HepG2 (cell line): ENCODE measurements around the gene C5. TPM values are rescaled to one million over a fixed set of nuclear protein-coding genes. Genes with fewer than 3 reads are reported as not detected.

ENCODE experiments used
- ATAC-seq: fragments of 200-7000 bp; cut with Tn5 transposase; 3 replicates; pipeline ENCODE4 v1.9.1; 2020; ENCODE audit warnings: mild to moderate bottlenecking, moderate library complexity
- BruUV-seq: library from RNA; stranded (reverse); fragments of 400-500 nt; replicated peaks from 2 replicates; lab custom pipeline; 2021; lab: Mats Ljungman, UMichigan
- CTCF ChIA-PET: fragments of 300-600 bp; formaldehyde crosslinking; extraction: SDS; loops from one replicate; lab custom pipeline; 2021; ENCODE audit warnings: low total read pairs, inconsistent platforms, low intra/inter-chr PET ratio; lab: Yijun Ruan, JAX
- POLR2A ChIA-PET: fragments of 350-600 bp; sonication (Branson Sonifier 250); formaldehyde crosslinking; loops from one replicate; lab custom pipeline; 2020; ENCODE audit warnings: antibody characterized with exemption, inconsistent platforms; lab: Yijun Ruan, JAX
- DNase-seq: peaks from one replicate; pipeline ENCODE4 v3.0.0-alpha.2; 2015; ENCODE audit warnings: low spot score
- FAIRE-seq: peaks from 3 replicates; lab custom pipeline; 2011; peaks lifted over from hg19 to GRCh38; lab: Jason Lieb, UNC
- H2AFZ ChIP-seq: one replicate; pipeline ENCODE4 v1.6.1; 2011; ENCODE audit warnings: low read length, inconsistent platforms
- H3K27ac ChIP-seq: fragments of 300-600 bp; 3 replicates; pipeline ENCODE4 v1.8.0; 2011; ENCODE audit warnings: mixed run types, mild to moderate bottlenecking, mixed read lengths, low read length, inconsistent platforms; ENCODE audit not compliant: insufficient read depth; ENCODE audit errors: extremely low read length
- H3K27me3 ChIP-seq, 2 experiments: fragments of 200-600 bp in 1 of 2; 2 replicates in 1 of 2; 3 replicates in 1 of 2; pipeline versions ENCODE4 v1.6.0 to v1.8.0; 2011; ENCODE audit warnings: low read length in 2 of 2, mild to moderate bottlenecking in 2 of 2, moderate library complexity in 2 of 2, inconsistent platforms in 1 of 2; ENCODE audit not compliant: insufficient read depth in 2 of 2, control insufficient read depth in 1 of 2
- H3K36me3 ChIP-seq, 2 experiments: fragments of 200-600 bp in 1 of 2; replicated peaks in 1 of 2; 2 replicates in 1 of 2; 3 replicates in 1 of 2; pipeline versions ENCODE4 v1.5.1 to v1.8.0; 2011; ENCODE audit warnings: low read length in 2 of 2, inconsistent platforms in 1 of 2; ENCODE audit not compliant: insufficient read depth in 2 of 2, control insufficient read depth in 1 of 2
- H3K4me1 ChIP-seq: 2 replicates; pipeline ENCODE4 v1.5.1; 2012; ENCODE audit warnings: low read length, inconsistent platforms; ENCODE audit not compliant: insufficient read depth
- H3K4me2 ChIP-seq: 2 replicates; pipeline ENCODE4 v1.6.0; 2011; ENCODE audit warnings: low read depth, low read length, inconsistent platforms
- H3K4me3 ChIP-seq, 3 experiments: fragments of 200-600 bp in 1 of 3; sonication (generic), shearing (Covaris generic) in 1 of 3; replicated peaks in 1 of 3; 2 replicates each; pipeline ENCODE4 v1.5.1; 2011 to 2016; ENCODE audit warnings: low read length in 3 of 3, inconsistent platforms in 2 of 3, low read depth in 2 of 3, mild to moderate bottlenecking in 2 of 3, control low read depth in 1 of 3, mixed read lengths in 1 of 3; ENCODE audit not compliant: insufficient read depth in 1 of 3
- H3K79me2 ChIP-seq: one replicate; pipeline ENCODE4 v1.6.1; 2011; ENCODE audit warnings: low read length, inconsistent platforms; ENCODE audit not compliant: insufficient read depth
- H3K9ac ChIP-seq: 2 replicates; pipeline ENCODE4 v1.6.0; 2011; ENCODE audit warnings: mild to moderate bottlenecking, low read depth, low read length, inconsistent platforms; ENCODE audit not compliant: insufficient read depth
- H3K9me3 ChIP-seq: 2 replicates; pipeline ENCODE4 v1.5.1; 2012; ENCODE audit warnings: mild to moderate bottlenecking, low read length
- H4K20me1 ChIP-seq: 2 replicates; pipeline ENCODE4 v1.6.0; 2011; ENCODE audit warnings: inconsistent platforms, mild to moderate bottlenecking, low read length, moderate library complexity; ENCODE audit not compliant: insufficient read depth
- AKAP8 ChIP-seq: sonication (generic); formaldehyde crosslinking; IDR thresholded peaks from 2 replicates; pipeline ENCODE4 v1.5.1; 2020; ENCODE audit warnings: mild to moderate bottlenecking, missing genetic modification reagents
- DNMT3B ChIP-seq: conservative IDR thresholded peaks from 2 replicates; pipeline ENCODE4 v1.6.1; 2016; ENCODE audit warnings: missing biosample characterization, control low read depth
- HES4 ChIP-seq: sonication (generic); formaldehyde crosslinking; IDR thresholded peaks from 2 replicates; pipeline ENCODE4 v1.9.0; 2021; ENCODE audit warnings: mild to moderate bottlenecking, missing genetic modification reagents, borderline replicate concordance
- NPAS2 ChIP-seq: sonication (generic); formaldehyde crosslinking; IDR thresholded peaks from 2 replicates; pipeline ENCODE4 v1.8.0; 2022; ENCODE audit warnings: mild to moderate bottlenecking, missing genetic modification reagents, borderline replicate concordance
- PRPF4 ChIP-seq: fragments of 200-400 bp; formaldehyde crosslinking; IDR thresholded peaks from 2 replicates; pipeline ENCODE4 v1.6.1; 2016; ENCODE audit warnings: low read length, low read depth; ENCODE audit not compliant: poor library complexity, severe bottlenecking
- REXO4 ChIP-seq: sonication (generic); formaldehyde crosslinking; IDR thresholded peaks from 2 replicates; pipeline ENCODE4 v1.8.0; 2022; ENCODE audit warnings: missing genetic modification reagents, mild to moderate bottlenecking, borderline replicate concordance
- SALL1 ChIP-seq: sonication (generic); formaldehyde crosslinking; IDR thresholded peaks from 2 replicates; pipeline ENCODE4 v1.8.0; 2022; ENCODE audit warnings: mild to moderate bottlenecking, missing genetic modification reagents
- SMARCE1 ChIP-seq: fragments of 450-650 bp; IDR thresholded peaks from 2 replicates; pipeline ENCODE4 v1.6.1; 2017; ENCODE audit warnings: borderline replicate concordance
- ZNF292 ChIP-seq: sonication (generic); formaldehyde crosslinking; IDR thresholded peaks from 2 replicates; pipeline ENCODE4 v1.8.1; 2022; ENCODE audit warnings: mild to moderate bottlenecking, low read depth, missing genetic modification reagents, borderline replicate concordance
- ZNF354B ChIP-seq: sonication (generic); formaldehyde crosslinking; IDR thresholded peaks from 2 replicates; pipeline ENCODE4 v1.8.0; 2022; ENCODE audit warnings: mild to moderate bottlenecking, missing genetic modification reagents
- ZNF562 ChIP-seq: sonication (generic); formaldehyde crosslinking; IDR thresholded peaks from 2 replicates; pipeline ENCODE4 v1.8.0; 2022; ENCODE audit warnings: missing genetic modification reagents, borderline replicate concordance
- ZNF580 ChIP-seq: IDR thresholded peaks from 2 replicates; pipeline ENCODE4 v1.6.1; 2016; ENCODE audit warnings: low read depth, borderline replicate concordance
- ZNF83 ChIP-seq: sonication (generic); formaldehyde crosslinking; IDR thresholded peaks from 2 replicates; pipeline ENCODE4 v1.4.0; 2020; ENCODE audit warnings: missing genetic modification reagents, mild to moderate bottlenecking, borderline replicate concordance
- WGBS: methylation state at CpG from one replicate; pipeline ENCODE4 v1.1.6; 2017; ENCODE audit warnings: low lambda C conversion rate; 5-methylcytosine and 5-hydroxymethylcytosine counted together
- in situ Hi-C: cut with HindIII; loops from 2 replicates; pipeline ENCODE4 v1.10.0; 2017; ENCODE audit warnings: low pct_unique_long_range_greater_than_20kb; ENCODE audit not compliant: extremely low pct_ligation_motif_present
- intact Hi-C: fragments of 100-400 bp; cut with micrococcal nuclease; formaldehyde crosslinking; loops from one replicate; pipeline ENCODE4 v1.10.0; 2022; ENCODE audit not compliant: unreplicated experiment
- polyA plus RNA-seq, 8 experiments: library from polyadenylated mRNA; depleted of rRNA in 3 of 8; stranded (reverse) in 7 of 8; unstranded in 1 of 8; fragments of >200 nt; fragmentation: Illumina TruSeq in 4 of 8; extraction: Trizol in 4 of 8; gene quantifications; 2 replicates each; pipeline versions ENCODE4 v1.2.1 to v1.2.3, GENCODE V29; 2011 to 2016; ENCODE audit warnings: low read depth in 4 of 8, missing spikeins in 1 of 8, mixed read lengths in 1 of 8; ENCODE audit not compliant: insufficient read depth in 1 of 8
- total RNA-seq, 5 experiments: library from RNA; depleted of rRNA; stranded (reverse); fragments of >200 nt; fragmentation: Illumina TruSeq; extraction: Trizol; gene quantifications; 2 replicates each; pipeline ENCODE4 v1.2.3, GENCODE V29; 2016; ENCODE audit warnings: low read depth in 1 of 5

Gene C5
- total and polyA plus RNA-seq, 2 of the 13 experiments (the other 11 are each of a cell fraction or from before 2014, with no cell fraction given), result 57.6 to 192 TPM

GRCh38 chr9:120915854-120916470 is 134.1 kb downstream of the C5 start:
- Histone ChIP-seq H3K4me3 (no peak overlapping the region), H3K4me2 (no peak overlapping the region), H3K79me2 (no peaks in the 10 kb centered on the region), H3K27me3 (no peaks in the 10 kb centered on the region; a peak in 1 of 5 replicates), H3K4me1 (peaks cover 27% of the 10 kb centered on the region), H3K9ac (no peak overlapping the region), H3K9me3 (no peaks in the 10 kb centered on the region), H3K27ac (no peak overlapping the region)
- 58% methylated on average over 5 of the region's 5 CpGs for WGBS
- CTCF ChIA-PET, result no interaction called here
- BruUV-seq, result no TSS peak
- intact Hi-C loops, result no loop called here
- no peak for TF ChIP-seq REXO4
- TF ChIP-seq PRPF4, result no peak
- TF ChIP-seq ZNF292 (CRISPR knock-in tag), result no peak
- no peak for TF ChIP-seq ZNF562 (CRISPR knock-in tag)
- no peak for TF ChIP-seq ZNF83 (CRISPR knock-in tag)
- TF ChIP-seq SALL1 (CRISPR knock-in tag), result no peak
- TF ChIP-seq AKAP8 (CRISPR knock-in tag), result no peak
- TF ChIP-seq HES4 (CRISPR knock-in tag), result no peak
- TF ChIP-seq SMARCE1, result no peak
- no peak for TF ChIP-seq DNMT3B (CRISPR knock-in tag)
- no peak for TF ChIP-seq ZNF580
- TF ChIP-seq NPAS2 (CRISPR knock-in tag), result no peak
- TF ChIP-seq ZNF354B (CRISPR knock-in tag), result no peak
- TF ChIP-seq, all 625 proteins: peak for 0
- Histone ChIP-seq H3K36me3 (no peaks in the 10 kb centered on the region), H2AFZ (no peak overlapping the region), H4K20me1 (no peaks in the 10 kb centered on the region)
- DNase-seq (no peak), FAIRE-seq (no peak), ATAC-seq (no peak)
- in situ Hi-C loops, result no loop called here
- POLR2A ChIA-PET, result interaction anchor here (1.0 kb wide), 1 partner anchor 123 kb away, joined by 3 read pairs; the partner anchor contains the start of gene FBXW2
